Liver (tissue), 9 donors: ENCODE results near the gene UFC1. TPM values are rescaled to one million over a fixed set of nuclear protein-coding genes. Genes with fewer than 3 reads are reported as not detected.

Source experiments
- DNase-seq: peaks from one replicate; pipeline ENCODE4 v3.0.0-alpha.2; 2017; ENCODE audit warnings: low spot score
- H3K27ac ChIP-seq, 2 donors: one replicate each; pipeline ENCODE4 v1.7.0; 2013; ENCODE audit warnings: inconsistent platforms in 2 of 2, low read length in 2 of 2, control low read depth in 1 of 2, low read depth in 1 of 2, mild to moderate bottlenecking in 1 of 2
- H3K27me3 ChIP-seq, 4 donors: one replicate each; pipeline versions ENCODE4 v1.6.1 to v1.7.0; 2013; ENCODE audit warnings: low read length in 3 of 4, inconsistent platforms in 1 of 4, mild to moderate bottlenecking in 1 of 4, moderate library complexity in 1 of 4; ENCODE audit not compliant: control insufficient read depth in 4 of 4, insufficient read depth in 4 of 4
- H3K36me3 ChIP-seq, 4 donors: one replicate each; pipeline versions ENCODE4 v1.6.1 to v1.7.0; 2013; ENCODE audit warnings: low read length in 3 of 4, mild to moderate bottlenecking in 3 of 4, low read depth in 1 of 4, moderate library complexity in 1 of 4; ENCODE audit not compliant: control insufficient read depth in 4 of 4, insufficient read depth in 3 of 4
- H3K4me1 ChIP-seq, 4 donors: one replicate each; pipeline versions ENCODE4 v1.6.1 to v1.7.0; 2013; ENCODE audit warnings: low read length in 3 of 4, mild to moderate bottlenecking in 3 of 4, moderate library complexity in 1 of 4; ENCODE audit not compliant: control insufficient read depth in 4 of 4, insufficient read depth in 4 of 4
- H3K4me3 ChIP-seq, 3 donors: one replicate each; pipeline versions ENCODE4 v1.6.1 to v1.7.0; 2013; ENCODE audit warnings: low read length in 3 of 3, control low read depth in 1 of 3, low read depth in 1 of 3, mild to moderate bottlenecking in 1 of 3
- H3K9ac ChIP-seq, 2 donors: one replicate each; pipeline ENCODE4 v1.7.0; 2013; ENCODE audit warnings: low read length in 2 of 2, mild to moderate bottlenecking in 2 of 2, moderate library complexity in 2 of 2, control low read depth in 1 of 2, low read depth in 1 of 2
- H3K9me3 ChIP-seq, 4 donors: one replicate each; pipeline versions ENCODE4 v1.6.1 to v1.7.0; 2013; ENCODE audit warnings: low read length in 3 of 4; ENCODE audit not compliant: control insufficient read depth in 4 of 4
- ATF3 ChIP-seq: IDR thresholded peaks from 2 replicates; pipeline ENCODE4 v1.6.1; 2016; ENCODE audit warnings: antibody characterized with exemption
- EGR1 ChIP-seq, 2 donors: IDR thresholded peaks; 2 replicates each; pipeline ENCODE4 v1.6.1; 2016 to 2018; ENCODE audit warnings: antibody characterized with exemption in 2 of 2, low read depth in 2 of 2
- FOXA1 ChIP-seq: IDR thresholded peaks from 2 replicates; pipeline ENCODE4 v1.6.1; 2016; ENCODE audit warnings: antibody characterized with exemption
- HNF4A ChIP-seq, 2 donors: conservative IDR thresholded peaks; 2 replicates each; pipeline ENCODE4 v1.6.1; 2016; ENCODE audit warnings: antibody characterized with exemption in 2 of 2, mild to moderate bottlenecking in 2 of 2
- HNF4G ChIP-seq: IDR thresholded peaks from 2 replicates; pipeline ENCODE4 v1.6.1; 2016; ENCODE audit warnings: antibody characterized with exemption
- JUND ChIP-seq, 2 donors: IDR thresholded peaks; 2 replicates each; pipeline ENCODE4 v1.6.1; 2016; ENCODE audit warnings: antibody characterized with exemption in 2 of 2
- MAX ChIP-seq: IDR thresholded peaks from 2 replicates; pipeline ENCODE4 v1.6.1; 2016; ENCODE audit warnings: antibody characterized with exemption
- NR2F2 ChIP-seq: IDR thresholded peaks from 2 replicates; pipeline ENCODE4 v1.6.1; 2016; ENCODE audit warnings: antibody characterized with exemption
- SP1 ChIP-seq: IDR thresholded peaks from 2 replicates; pipeline ENCODE4 v1.6.1; 2018; ENCODE audit warnings: antibody characterized with exemption, mild to moderate bottlenecking
- TAF1 ChIP-seq: conservative IDR thresholded peaks from 2 replicates; pipeline ENCODE4 v1.6.1; 2016; ENCODE audit warnings: antibody characterized with exemption, mild to moderate bottlenecking
- YY1 ChIP-seq: IDR thresholded peaks from 2 replicates; pipeline ENCODE4 v1.6.1; 2016; ENCODE audit warnings: antibody characterized with exemption, mild to moderate bottlenecking
- ZBTB33 ChIP-seq: IDR thresholded peaks from 2 replicates; pipeline ENCODE4 v1.6.1; 2016; ENCODE audit warnings: antibody characterized with exemption
- WGBS: extraction: QIAGEN DNeasy Blood & Tissue Kit; methylation state at CpG from one replicate; pipeline ENCODE4 v1.1.7; 2013; 5-methylcytosine and 5-hydroxymethylcytosine counted together
- polyA plus RNA-seq, 2 donors: library from polyadenylated mRNA; stranded (reverse) in 1 of 2; unstranded in 1 of 2; fragments of 200-250 nt in 1 of 2; fragments of >200 nt in 1 of 2; fragmentation: Nextera tagmentation in 1 of 2; extraction: Ambion mirVana in 1 of 2; gene quantifications; one replicate each; pipeline versions ENCODE4 v1.2.1 to v1.2.3, GENCODE V29; 2013 to 2015
- total RNA-seq, 2 donors: library from RNA; depleted of rRNA; stranded (reverse); fragments of >200 nt; gene quantifications; one replicate each; pipeline ENCODE4 v1.2.3, GENCODE V29; 2014
- TF ChIP-seq, protein P1 (sequence below): fragments of 150-350 bp; IDR thresholded peaks from 2 replicates; pipeline ENCODE4 v1.5.1; 2017; ENCODE audit warnings: improper control_type of control experiment, low read depth, low read length; ENCODE audit not compliant: missing input control
- TF ChIP-seq, protein P2 (sequence below): IDR thresholded peaks from 2 replicates; pipeline ENCODE4 v1.6.1; 2016; ENCODE audit warnings: antibody characterized with exemption, mild to moderate bottlenecking
- donor health status: healthy.
- donor health status: healthy.
- donor health status: healthy.
- donor health status: healthy.
- donor health status: healthy.

Gene UFC1
- total and polyA plus RNA-seq, 4 donors, result 34.2 to 47.5 (median 43.3) TPM

DNA sequence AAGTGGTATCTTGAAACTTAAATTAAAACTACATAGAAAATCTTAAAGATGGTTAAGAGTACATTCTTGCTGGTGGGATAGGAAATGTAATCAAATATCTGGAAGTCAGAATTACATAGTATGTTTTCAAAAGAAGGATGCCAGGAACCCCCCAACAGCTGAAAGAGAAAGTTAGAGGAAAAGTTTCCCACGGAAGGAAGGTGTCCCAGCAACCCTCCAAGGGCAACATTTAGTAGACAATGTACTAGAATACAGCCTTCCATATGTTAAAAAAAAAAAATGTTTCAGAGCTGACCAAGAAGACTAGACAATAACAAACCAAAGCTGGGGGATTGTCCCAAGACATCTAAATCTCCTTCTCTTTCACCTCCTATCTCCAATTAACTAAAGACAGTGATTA is 23.5 kb upstream of the UFC1 start:
- Histone ChIP-seq H3K9me3 (no peaks in the 10 kb centered on the region), H3K27me3 (no peaks in the 10 kb centered on the region), H3K27ac (no peak overlapping the region), H3K4me1 (peaks cover 0 to 21% (median 14%) of the 10 kb centered on the region in 4 donors), H3K9ac (no peak overlapping the region), H3K36me3 (peaks cover 2 to 24% (median 15%) of the 10 kb centered on the region in 4 donors), H3K4me3 (no peak overlapping the region)
- no peak for DNase-seq
- WGBS, result 75% methylated on average over 1 of the region's 1 CpG
- TF ChIP-seq NR2F2 (no peak), HNF4A (conservative IDR thresholded peaks at IDR 0.05) (no peak), EGR1 (IDR thresholded peaks at IDR 0.05; ENCODE audit: low read depth in 2 of 2) (no peak), YY1 (no peak), TAF1 (no peak), SP1 (no peak), HNF4G (no peak), JUND (IDR thresholded peaks at IDR 0.05) (no peak), MAX (no peak), FOXA1 (no peak)
- TF ChIP-seq, protein P1, sequence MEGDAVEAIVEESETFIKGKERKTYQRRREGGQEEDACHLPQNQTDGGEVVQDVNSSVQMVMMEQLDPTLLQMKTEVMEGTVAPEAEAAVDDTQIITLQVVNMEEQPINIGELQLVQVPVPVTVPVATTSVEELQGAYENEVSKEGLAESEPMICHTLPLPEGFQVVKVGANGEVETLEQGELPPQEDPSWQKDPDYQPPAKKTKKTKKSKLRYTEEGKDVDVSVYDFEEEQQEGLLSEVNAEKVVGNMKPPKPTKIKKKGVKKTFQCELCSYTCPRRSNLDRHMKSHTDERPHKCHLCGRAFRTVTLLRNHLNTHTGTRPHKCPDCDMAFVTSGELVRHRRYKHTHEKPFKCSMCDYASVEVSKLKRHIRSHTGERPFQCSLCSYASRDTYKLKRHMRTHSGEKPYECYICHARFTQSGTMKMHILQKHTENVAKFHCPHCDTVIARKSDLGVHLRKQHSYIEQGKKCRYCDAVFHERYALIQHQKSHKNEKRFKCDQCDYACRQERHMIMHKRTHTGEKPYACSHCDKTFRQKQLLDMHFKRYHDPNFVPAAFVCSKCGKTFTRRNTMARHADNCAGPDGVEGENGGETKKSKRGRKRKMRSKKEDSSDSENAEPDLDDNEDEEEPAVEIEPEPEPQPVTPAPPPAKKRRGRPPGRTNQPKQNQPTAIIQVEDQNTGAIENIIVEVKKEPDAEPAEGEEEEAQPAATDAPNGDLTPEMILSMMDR, result no peak
- TF ChIP-seq, protein P2, sequence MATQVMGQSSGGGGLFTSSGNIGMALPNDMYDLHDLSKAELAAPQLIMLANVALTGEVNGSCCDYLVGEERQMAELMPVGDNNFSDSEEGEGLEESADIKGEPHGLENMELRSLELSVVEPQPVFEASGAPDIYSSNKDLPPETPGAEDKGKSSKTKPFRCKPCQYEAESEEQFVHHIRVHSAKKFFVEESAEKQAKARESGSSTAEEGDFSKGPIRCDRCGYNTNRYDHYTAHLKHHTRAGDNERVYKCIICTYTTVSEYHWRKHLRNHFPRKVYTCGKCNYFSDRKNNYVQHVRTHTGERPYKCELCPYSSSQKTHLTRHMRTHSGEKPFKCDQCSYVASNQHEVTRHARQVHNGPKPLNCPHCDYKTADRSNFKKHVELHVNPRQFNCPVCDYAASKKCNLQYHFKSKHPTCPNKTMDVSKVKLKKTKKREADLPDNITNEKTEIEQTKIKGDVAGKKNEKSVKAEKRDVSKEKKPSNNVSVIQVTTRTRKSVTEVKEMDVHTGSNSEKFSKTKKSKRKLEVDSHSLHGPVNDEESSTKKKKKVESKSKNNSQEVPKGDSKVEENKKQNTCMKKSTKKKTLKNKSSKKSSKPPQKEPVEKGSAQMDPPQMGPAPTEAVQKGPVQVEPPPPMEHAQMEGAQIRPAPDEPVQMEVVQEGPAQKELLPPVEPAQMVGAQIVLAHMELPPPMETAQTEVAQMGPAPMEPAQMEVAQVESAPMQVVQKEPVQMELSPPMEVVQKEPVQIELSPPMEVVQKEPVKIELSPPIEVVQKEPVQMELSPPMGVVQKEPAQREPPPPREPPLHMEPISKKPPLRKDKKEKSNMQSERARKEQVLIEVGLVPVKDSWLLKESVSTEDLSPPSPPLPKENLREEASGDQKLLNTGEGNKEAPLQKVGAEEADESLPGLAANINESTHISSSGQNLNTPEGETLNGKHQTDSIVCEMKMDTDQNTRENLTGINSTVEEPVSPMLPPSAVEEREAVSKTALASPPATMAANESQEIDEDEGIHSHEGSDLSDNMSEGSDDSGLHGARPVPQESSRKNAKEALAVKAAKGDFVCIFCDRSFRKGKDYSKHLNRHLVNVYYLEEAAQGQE, result no peak

DNA sequence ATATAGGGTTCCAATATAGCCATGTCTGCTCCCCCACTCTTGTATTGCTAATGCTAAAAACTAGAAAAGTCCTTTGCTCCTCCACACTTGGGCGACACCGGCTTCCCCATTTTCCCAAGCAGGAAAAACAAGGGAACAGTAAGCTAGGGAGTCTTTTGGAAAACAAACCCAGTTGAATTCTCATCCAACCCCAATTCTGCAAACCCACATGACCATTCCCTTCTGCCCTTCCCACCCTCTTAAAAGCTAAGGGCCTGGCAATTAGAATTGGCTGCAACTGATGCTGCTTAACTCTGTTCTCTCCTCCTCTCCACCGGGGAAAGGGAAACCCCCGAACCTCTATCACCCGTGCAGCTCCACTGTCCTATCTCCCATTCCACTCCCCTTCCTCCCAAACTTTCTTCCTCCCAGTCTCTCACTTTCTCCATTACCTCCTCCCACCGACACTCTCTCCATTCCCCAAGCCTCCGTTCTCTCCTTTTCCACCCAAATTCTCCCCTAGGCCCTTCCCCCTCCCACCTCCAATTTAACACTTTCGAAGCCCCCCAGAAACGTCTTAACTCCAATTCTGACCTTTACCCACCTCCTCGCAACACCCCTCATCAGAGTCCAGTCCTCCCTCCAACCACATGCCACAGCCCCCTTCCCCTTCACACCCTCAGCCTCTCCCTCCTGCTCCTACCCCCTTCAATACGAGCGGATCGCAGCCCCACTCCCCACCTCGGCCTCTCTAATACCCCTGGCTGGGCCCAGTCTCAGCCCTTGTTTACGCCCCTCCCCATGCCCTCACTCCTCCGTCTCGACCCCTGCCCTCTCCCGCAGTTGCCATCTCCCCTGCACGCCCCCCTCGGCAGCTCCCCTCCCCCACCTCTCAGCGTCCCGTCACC is 22.0 kb upstream of the UFC1 start:
- H3K4me1 ChIP-seq, result peaks cover 0 to 21% (median 15%) of the 10 kb centered on the region in 4 donors
- H3K36me3 ChIP-seq, result peaks cover 0 to 18% (median 12%) of the 10 kb centered on the region in 4 donors
- WGBS, result 7% methylated on average over 22 of the region's 22 CpGs
- DNase-seq, result no peak
- no peak for TF ChIP-seq ZBTB33
- TF ChIP-seq, protein P1, result no peak
- no peak for TF ChIP-seq ATF3
- H3K9me3 ChIP-seq, result no peaks in the 10 kb centered on the region
- peak overlapping the region; percentile 72 to 92 (median 88) for H3K4me3 ChIP-seq
- no peaks in the 10 kb centered on the region for H3K27me3 ChIP-seq
- peak overlapping the region; percentile 40 to 89 for H3K9ac ChIP-seq
- peak overlapping the region; percentile 92 to 99 for H3K27ac ChIP-seq
